HL-60 (cell line): Measurements from ENCODE around the gene EIF6.

Experiments used
- DNase-seq, 2 experiments: peaks; one replicate each; pipeline ENCODE4 v3.0.0-alpha.2; 2010 to 2020; ENCODE audit warnings: low read depth in 1 of 2, low spot score in 1 of 2
- H3K27ac ChIP-seq: fragments of 250-450 bp; sonication (Bioruptor Pico); replicated peaks from 2 replicates; pipeline ENCODE4 v1.5.1; 2020; ENCODE audit warnings: mild to moderate bottlenecking, moderate library complexity
- H3K27me3 ChIP-seq: fragments of 250-450 bp; sonication (Bioruptor Pico); 2 replicates; pipeline ENCODE4 v1.5.1; 2021; ENCODE audit warnings: mild to moderate bottlenecking, moderate library complexity; ENCODE audit not compliant: insufficient read depth, poor library complexity, severe bottlenecking
- H3K4me3 ChIP-seq: replicated peaks from 2 replicates; pipeline ENCODE4 v1.5.1; 2011; ENCODE audit warnings: mild to moderate bottlenecking, control low read depth, low read length; ENCODE audit not compliant: insufficient read depth
- GABPA ChIP-seq: IDR thresholded peaks from 2 replicates; pipeline ENCODE4 v1.6.1; 2012; ENCODE audit warnings: low read depth
- POLR2AphosphoS5 ChIP-seq: IDR thresholded peaks from 2 replicates; pipeline ENCODE4 v1.6.1; 2012; ENCODE audit warnings: low read depth
- REST ChIP-seq: IDR thresholded peaks from 2 replicates; pipeline ENCODE4 v1.6.1; 2012; ENCODE audit warnings: low read depth; ENCODE audit not compliant: insufficient replicate concordance
- SPI1 ChIP-seq: IDR thresholded peaks from 2 replicates; pipeline ENCODE4 v1.6.1; 2012; ENCODE audit warnings: low read depth, mild to moderate bottlenecking, borderline replicate concordance
- TF ChIP-seq, protein P1 (sequence below): IDR thresholded peaks from one replicate; pipeline ENCODE4 v1.5.1; 2011; ENCODE audit warnings: low read length, control low read depth, inconsistent platforms; ENCODE audit not compliant: insufficient read depth

The EIF6 gene

GRCh38 chr20:35296101-35296554, 11.6 kb upstream of the EIF6 start:
- no peaks in the 10 kb centered on the region for H3K27me3 ChIP-seq
- DNase-seq, result no peak
- no peak overlapping the region for H3K27ac ChIP-seq

GRCh38 chr20:35295674-35296073, 11.1 kb upstream of the EIF6 start:
- TF ChIP-seq POLR2AphosphoS5 (no peak), REST (no peak)
- no peaks in the 10 kb centered on the region for H3K27me3 ChIP-seq
- H3K4me3 ChIP-seq, result no peak overlapping the region
- no peak overlapping the region for H3K27ac ChIP-seq
- no peak for DNase-seq

More at GRCh38 chr20:35296101-35296554, 11.6 kb upstream of the EIF6 start:
- no peak overlapping the region for H3K4me3 ChIP-seq
- no peak for TF ChIP-seq REST
- TF ChIP-seq GABPA, result no peak
- TF ChIP-seq, protein P1, sequence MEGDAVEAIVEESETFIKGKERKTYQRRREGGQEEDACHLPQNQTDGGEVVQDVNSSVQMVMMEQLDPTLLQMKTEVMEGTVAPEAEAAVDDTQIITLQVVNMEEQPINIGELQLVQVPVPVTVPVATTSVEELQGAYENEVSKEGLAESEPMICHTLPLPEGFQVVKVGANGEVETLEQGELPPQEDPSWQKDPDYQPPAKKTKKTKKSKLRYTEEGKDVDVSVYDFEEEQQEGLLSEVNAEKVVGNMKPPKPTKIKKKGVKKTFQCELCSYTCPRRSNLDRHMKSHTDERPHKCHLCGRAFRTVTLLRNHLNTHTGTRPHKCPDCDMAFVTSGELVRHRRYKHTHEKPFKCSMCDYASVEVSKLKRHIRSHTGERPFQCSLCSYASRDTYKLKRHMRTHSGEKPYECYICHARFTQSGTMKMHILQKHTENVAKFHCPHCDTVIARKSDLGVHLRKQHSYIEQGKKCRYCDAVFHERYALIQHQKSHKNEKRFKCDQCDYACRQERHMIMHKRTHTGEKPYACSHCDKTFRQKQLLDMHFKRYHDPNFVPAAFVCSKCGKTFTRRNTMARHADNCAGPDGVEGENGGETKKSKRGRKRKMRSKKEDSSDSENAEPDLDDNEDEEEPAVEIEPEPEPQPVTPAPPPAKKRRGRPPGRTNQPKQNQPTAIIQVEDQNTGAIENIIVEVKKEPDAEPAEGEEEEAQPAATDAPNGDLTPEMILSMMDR, result no peak
- TF ChIP-seq POLR2AphosphoS5, result no peak
- no peak for TF ChIP-seq SPI1

DNA sequence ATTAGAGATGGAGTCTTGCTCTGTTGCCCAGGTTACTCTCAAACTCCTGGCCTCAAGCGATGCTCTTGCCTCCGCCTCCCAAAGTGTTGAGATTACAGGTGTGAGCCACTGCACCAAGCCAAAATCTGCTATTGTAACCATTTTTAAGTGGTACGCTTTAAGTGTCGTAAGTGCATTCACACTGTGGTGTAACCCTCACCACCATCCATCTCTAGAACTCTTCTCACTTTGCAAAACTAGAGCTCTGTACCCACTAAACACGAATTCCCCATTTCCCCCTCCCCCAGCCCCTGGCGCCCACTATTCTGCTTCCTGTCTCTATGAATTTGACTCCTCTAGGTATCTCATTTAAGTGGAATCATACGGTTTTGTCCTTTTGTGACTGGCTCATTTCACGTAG, 10.5 kb upstream of the EIF6 start:
- DNase-seq, result no peak
- no peak overlapping the region for H3K4me3 ChIP-seq
- H3K27ac ChIP-seq, result no peak overlapping the region
- TF ChIP-seq GABPA (no peak), POLR2AphosphoS5 (no peak), REST (no peak), SPI1 (no peak)
- TF ChIP-seq, protein P1, result no peak
- no peaks in the 10 kb centered on the region for H3K27me3 ChIP-seq
